Fibroblast of skin of back (primary cell): ENCODE results near the gene INPP5A.
A peak's percentile ranks its signal among the peaks of the same experiment; 100 is the strongest.

Experiments
- DNase-seq: peaks from one replicate; pipeline ENCODE4 v3.0.0-alpha.2; 2013

INPP5A gene

GRCh38 chr10:132536241-132536876 is 1.2 kb upstream of the INPP5A start:
- no peak for DNase-seq

DNA sequence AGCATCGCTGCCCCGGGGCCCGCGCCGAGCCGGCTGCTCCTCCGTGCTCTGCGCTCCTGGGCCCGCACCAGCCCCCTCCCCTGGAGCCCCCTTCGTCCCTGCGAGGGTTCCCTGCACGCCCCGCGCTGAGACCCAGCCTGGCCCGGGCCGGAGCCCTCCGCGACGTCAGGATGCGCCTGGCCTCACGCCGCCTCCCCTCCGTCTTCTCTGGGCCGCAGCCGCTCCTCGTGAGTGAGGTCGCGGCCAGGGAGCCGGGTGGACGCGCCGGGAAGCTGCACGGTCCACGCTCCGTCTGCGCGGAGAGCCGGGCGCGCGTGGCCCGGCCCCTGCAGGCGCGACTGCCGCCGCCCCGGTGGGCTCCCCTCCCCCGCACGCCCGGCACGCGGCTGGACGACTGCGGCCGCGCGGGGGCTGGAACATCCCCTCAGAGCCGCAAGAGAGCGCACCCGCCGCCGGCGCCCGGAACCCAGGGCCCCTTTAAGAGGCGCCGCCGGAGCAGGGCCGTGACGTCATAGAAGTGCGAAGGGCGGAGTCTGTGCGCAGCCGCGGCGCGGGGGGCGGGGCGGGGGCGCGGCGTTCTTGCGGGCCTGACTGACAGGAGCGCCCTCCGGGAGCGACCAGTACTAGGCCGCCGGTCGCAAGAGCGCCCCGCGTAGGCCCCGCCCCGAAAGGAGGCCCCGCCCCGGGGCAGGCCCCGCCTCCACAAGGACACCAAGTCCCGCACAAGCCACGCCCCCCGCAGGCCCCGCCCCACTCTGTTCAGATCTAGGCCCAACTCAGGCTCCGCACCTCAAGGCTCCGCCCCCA is 507 bp upstream of the INPP5A start:
- peak; percentile 97 for DNase-seq

GRCh38 chr10:132538031-132538789 is 623 bp downstream of the INPP5A start:
- no peak for DNase-seq

GRCh38 chr10:132538790-132539421 is 1.3 kb downstream of the INPP5A start:
- no peak for DNase-seq

DNA sequence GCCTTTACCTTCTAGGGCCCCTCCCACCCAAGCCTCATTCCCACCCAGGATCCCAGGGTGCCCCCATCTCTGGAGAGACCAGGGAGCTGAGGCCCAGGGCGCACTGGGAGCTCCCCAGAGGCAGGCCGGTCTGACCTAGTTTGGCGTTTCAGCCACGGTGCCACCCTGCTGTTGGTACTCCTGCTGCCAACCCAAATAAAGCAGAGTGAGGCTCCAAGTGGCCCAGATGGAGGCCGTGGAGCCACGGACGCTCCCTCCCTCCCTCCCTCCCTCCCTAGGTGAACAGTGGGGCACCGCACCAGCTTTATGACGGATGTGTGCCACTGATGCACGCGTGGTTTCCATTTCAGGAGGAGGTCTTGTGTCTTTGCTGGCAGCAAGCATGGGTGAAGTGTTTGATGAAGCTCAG is 1.8 kb downstream of the INPP5A start:
- DNase-seq, result no peak

GRCh38 chr10:132539894-132540293 is 2.3 kb downstream of the INPP5A start:
- peak; percentile 81 for DNase-seq

- DNase-seq, result peak; percentile 53
Observed at GRCh38 chr10:132540456-132540855, 2.9 kb downstream of the INPP5A start.

DNA sequence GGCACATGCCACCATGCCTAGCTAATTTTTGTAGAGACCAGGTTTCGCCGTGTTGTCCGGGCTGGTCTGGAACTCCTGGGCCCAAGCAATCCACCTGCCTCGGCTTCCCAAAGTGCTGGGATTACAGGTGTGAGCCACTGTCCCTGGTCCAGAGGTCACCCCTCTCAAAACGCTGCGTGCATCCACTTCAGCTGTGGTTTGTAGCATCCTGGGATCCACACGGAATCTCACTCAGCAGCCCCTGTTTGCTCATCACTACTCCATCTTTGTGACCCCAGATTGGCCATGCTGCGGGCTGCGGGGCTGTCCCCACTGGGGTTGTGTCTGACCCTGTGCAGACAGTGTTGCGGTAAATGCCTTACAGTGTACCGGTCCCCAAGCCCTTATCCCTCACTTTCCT is 3.5 kb downstream of the INPP5A start:
- no peak for DNase-seq

- DNase-seq, result no peak
Observed at GRCh38 chr10:132541601-132542011, 4.0 kb downstream of the INPP5A start.

GRCh38 chr10:132542086-132542775 is 4.6 kb downstream of the INPP5A start:
- DNase-seq, result no peak

GRCh38 chr10:132542819-132543218 is 5.2 kb downstream of the INPP5A start:
- DNase-seq, result no peak

GRCh38 chr10:132543916-132544743 is 6.5 kb downstream of the INPP5A start:
- no peak for DNase-seq

- DNase-seq, result no peak
Observed at GRCh38 chr10:132544744-132545658, 7.4 kb downstream of the INPP5A start.

GRCh38 chr10:132545659-132546367 is 8.2 kb downstream of the INPP5A start:
- no peak for DNase-seq

GRCh38 chr10:132546567-132547420 is 9.2 kb downstream of the INPP5A start:
- no peak for DNase-seq

GRCh38 chr10:132547421-132547861 is 9.9 kb downstream of the INPP5A start:
- DNase-seq, result no peak

DNA sequence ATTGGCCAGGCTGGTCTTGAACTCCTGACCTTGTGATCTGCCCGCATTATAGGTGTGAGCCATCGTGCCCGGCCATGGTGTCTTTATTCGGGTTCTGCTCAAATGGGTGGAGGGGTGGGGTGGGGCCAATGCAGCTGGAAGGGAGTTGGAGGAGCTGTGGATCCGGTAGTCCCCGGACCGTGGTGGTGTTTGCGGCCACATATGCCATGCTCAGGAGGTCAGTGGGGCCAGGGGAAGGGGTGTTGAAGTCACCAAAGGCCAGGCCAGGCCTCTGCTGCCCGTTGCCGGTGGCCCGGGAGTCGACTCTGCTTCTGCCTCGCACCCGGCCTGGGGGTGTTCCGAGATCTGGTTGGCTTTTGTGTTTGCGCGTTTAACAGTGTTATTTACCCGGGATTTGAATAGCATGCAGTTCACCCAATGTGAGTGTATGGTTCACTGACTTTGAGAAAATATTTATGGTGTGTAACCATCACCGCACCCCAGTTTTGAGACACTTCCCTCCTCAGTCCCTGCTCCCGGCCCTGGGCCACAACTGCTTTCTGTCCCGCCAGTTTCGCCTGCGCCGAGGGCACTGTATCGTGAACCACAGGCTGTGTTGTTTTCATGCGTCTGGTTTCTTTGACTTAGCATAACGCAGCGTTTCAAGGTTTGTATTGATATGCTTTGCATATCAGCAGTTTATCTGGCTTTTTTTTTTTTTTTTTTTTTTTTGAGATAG is 10.7 kb downstream of the INPP5A start:
- no peak for DNase-seq

DNA sequence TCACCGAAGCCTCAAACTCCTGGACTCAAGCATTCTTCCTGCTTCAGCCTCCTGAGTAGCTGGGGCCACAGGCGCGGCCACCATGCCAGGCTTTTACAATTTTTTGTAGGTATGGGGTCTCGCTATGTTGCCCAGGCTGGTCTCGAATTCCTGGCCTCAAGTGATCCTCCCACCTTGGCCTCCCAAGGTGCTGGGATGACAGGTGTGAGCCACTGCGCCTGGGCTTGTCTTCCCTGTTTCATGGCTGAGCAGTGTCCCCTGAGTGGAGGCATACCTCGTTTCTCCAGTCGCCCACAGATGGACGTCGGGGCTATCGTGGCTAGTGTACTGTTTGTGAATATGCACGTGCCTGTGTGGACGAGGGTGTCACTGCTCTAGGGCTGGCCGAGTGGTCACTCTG is 11.3 kb downstream of the INPP5A start:
- no peak for DNase-seq
